Heart left ventricle (tissue), 16 donors: ENCODE data around the gene TNS4. TPM values are rescaled to one million over a fixed set of nuclear protein-coding genes. Genes with fewer than 3 reads are reported as not detected.

Source experiments
- ATAC-seq, 4 donors: fragments of 200-7000 bp; cut with Tn5 transposase; one replicate each; pipeline ENCODE4 v1.9.1; 2020 to 2022; ENCODE audit warnings: moderate library complexity in 4 of 4, mild to moderate bottlenecking in 3 of 4, moderate number of reproducible peaks in 1 of 4
- DNase-seq, 5 donors: peaks; one replicate each; pipeline ENCODE4 v3.0.0-alpha.2; 2020
- H3K27ac ChIP-seq, 12 donors: fragments of 200-600 bp; sonication (generic) in 4 of 12; one replicate each; pipeline versions ENCODE4 v1.5.0 to v1.8.0; 2016 to 2022; ENCODE audit warnings: mild to moderate bottlenecking in 2 of 12
- H3K27me3 ChIP-seq, 9 donors: fragments of 200-600 bp; sonication (generic) in 2 of 9; one replicate each; pipeline versions ENCODE4 v1.5.1 to v1.8.0; 2016 to 2022; ENCODE audit warnings: mild to moderate bottlenecking in 3 of 9
- H3K36me3 ChIP-seq, 9 donors: fragments of 200-600 bp; sonication (generic) in 2 of 9; one replicate each; pipeline versions ENCODE4 v1.5.0 to v1.8.0; 2018 to 2022; ENCODE audit warnings: mild to moderate bottlenecking in 2 of 9
- H3K4me1 ChIP-seq, 12 donors: fragments of 200-600 bp; sonication (generic) in 4 of 12; one replicate each; pipeline versions ENCODE4 v1.5.0 to v1.8.0; 2016 to 2022; ENCODE audit warnings: mild to moderate bottlenecking in 3 of 12
- H3K4me3 ChIP-seq, 12 donors: fragments of 200-600 bp; sonication (generic) in 4 of 12; one replicate each; pipeline versions ENCODE4 v1.5.0 to v1.8.0; 2017 to 2022; ENCODE audit warnings: mild to moderate bottlenecking in 9 of 12, moderate library complexity in 4 of 12
- H3K9me3 ChIP-seq, 12 donors: fragments of 200-600 bp; sonication (generic) in 4 of 12; one replicate each; pipeline versions ENCODE4 v1.5.0 to v1.8.0; 2016 to 2022; ENCODE audit warnings: mild to moderate bottlenecking in 1 of 12
- POLR2A ChIP-seq, 2 donors: fragments of 450-650 bp; IDR thresholded peaks; one replicate each; pipeline ENCODE4 v1.6.1; 2017; ENCODE audit warnings: antibody characterized with exemption in 2 of 2, mild to moderate bottlenecking in 2 of 2, moderate library complexity in 2 of 2
- WGBS, 4 donors: extraction: QIAGEN DNeasy Blood & Tissue Kit in 2 of 4; methylation state at CpG; one replicate each; pipeline versions ENCODE4 v1.1.5 to v1.1.7; 2013 to 2018; 5-methylcytosine and 5-hydroxymethylcytosine counted together
- intact Hi-C, 10 donors: fragments of 100-400 bp; cut with DNase I; formaldehyde crosslinking; loops; one replicate each; pipeline versions ENCODE4 v1.11.1 to v1.14.2; 2022
- polyA plus RNA-seq, 2 donors: library from polyadenylated mRNA; stranded (reverse); fragments of 200-250 nt; gene quantifications; one replicate each; pipeline ENCODE4 v1.2.3, GENCODE V29; 2013
- total RNA-seq, 9 donors: library from RNA; depleted of rRNA in 2 of 9; stranded (reverse); fragments of >200 nt in 2 of 9; fragmentation: NEBNext Ultra II Directional in 3 of 9; extraction: Animal tissue kit (Norgen Biotek cat#: 25700) in 3 of 9; gene quantifications; one replicate each; pipeline versions ENCODE4 v1.1.0 to v1.2.4, GENCODE V29; 2016 to 2023
- TF ChIP-seq, protein P1 (sequence below), 12 donors: fragments of 200-600 bp; sonication (generic) in 4 of 12; IDR thresholded peaks; one replicate each; pipeline versions ENCODE4 v1.5.0 to v1.8.0; 2018 to 2022; ENCODE audit warnings: antibody characterized with exemption in 12 of 12, mild to moderate bottlenecking in 5 of 12
- donor health status: ischemic (EF 13 %, LVEDD 7.1; RV severe dilation, severe dysfunction).
- donor health status: healthy with polysubstance abuse.
- donor health status: DM: no; HTN: yes; CAD: no.
- donor health status: DM: no; HTN: no; CAD: no.
- donor health status: ischemic (EF 25% LVEDD 6.9; RV normal size, moderate dysfunction).
- donor health status: ischemic (EF 25% LVEDD 5.7; RV mildly dilated, moderate dysfunction).
- donor health status: healthy.
- donor health status: DM: yes; HTN: yes; CAD: no.
- donor health status: ischemic (EF 35%, LVEDD 5.7; RV mildly dilated, moderate dysfunction).
- donor health status: nonischemic (EF 11% LVEDD 7.7; RV severe dilation, severe dysfunction).
- donor health status: DM: yes; HTN: yes; CAD: no.
- donor health status: PGD.
- donor health status: ischemic (EF 29% LVEDD 5.4; RV normal size, mild dysfunction).
- donor health status: nonischemic (EF 23%, LVEDD 6.1; RV moderate dilation, normal function).

TNS4 gene
- total and polyA plus RNA-seq, 11 donors, result 0.16 to 0.91 TPM; not detected in 9

DNA sequence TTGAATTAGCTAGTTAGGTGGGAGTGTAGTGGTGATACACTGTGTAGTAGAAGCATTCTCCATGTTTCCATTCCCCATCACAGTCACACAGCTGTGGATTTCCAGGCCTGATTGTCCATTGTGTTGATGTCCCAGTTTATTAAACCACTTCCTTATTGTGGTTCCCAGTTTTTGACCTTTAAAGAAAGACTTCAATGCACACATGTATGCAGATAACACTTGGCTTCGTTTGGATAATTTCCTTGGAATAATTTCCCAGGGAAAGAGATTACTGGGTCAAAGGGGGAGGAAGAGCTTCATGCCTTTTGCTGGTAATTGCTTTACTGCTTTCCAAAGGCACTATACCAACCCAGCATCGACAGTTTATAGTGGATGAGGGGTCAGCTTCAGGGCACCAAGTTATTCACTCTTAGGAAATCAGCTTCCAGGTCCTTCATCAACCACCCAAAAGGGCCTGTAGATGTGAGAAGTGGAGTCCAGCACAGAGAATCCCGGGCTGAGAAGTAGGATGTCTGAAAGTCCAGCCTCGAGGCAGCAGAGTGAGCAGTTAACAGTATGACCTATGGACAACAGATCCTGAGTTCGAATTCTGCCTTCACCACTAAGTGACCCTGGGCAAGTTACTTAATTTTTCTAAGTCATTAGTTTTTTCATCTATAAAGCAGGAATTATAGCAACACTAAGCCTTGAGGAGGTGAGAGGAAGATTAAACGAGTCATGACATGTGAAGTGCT is 31.3 kb upstream of the TNS4 start:
- H3K9me3 ChIP-seq, result no peaks in the 10 kb centered on the region
- H3K27me3 ChIP-seq, result no peaks in the 10 kb centered on the region
- WGBS, 4 donors, result 44 to 57% (median 49%) methylated on average over 6 of the region's 6 CpGs
- no peaks in the 10 kb centered on the region for H3K36me3 ChIP-seq
- intact Hi-C loops, result loop anchor here (1.0 to 10.0 kb wide), 19 partner anchors 28 to 228 kb away; partner anchors contain the start of genes IGFBP4 (in 7 of the 10), RARA (in 5 of the 10) and GJD3 (in 2 of the 10)
- DNase-seq, result no peak
- TF ChIP-seq, protein P1, sequence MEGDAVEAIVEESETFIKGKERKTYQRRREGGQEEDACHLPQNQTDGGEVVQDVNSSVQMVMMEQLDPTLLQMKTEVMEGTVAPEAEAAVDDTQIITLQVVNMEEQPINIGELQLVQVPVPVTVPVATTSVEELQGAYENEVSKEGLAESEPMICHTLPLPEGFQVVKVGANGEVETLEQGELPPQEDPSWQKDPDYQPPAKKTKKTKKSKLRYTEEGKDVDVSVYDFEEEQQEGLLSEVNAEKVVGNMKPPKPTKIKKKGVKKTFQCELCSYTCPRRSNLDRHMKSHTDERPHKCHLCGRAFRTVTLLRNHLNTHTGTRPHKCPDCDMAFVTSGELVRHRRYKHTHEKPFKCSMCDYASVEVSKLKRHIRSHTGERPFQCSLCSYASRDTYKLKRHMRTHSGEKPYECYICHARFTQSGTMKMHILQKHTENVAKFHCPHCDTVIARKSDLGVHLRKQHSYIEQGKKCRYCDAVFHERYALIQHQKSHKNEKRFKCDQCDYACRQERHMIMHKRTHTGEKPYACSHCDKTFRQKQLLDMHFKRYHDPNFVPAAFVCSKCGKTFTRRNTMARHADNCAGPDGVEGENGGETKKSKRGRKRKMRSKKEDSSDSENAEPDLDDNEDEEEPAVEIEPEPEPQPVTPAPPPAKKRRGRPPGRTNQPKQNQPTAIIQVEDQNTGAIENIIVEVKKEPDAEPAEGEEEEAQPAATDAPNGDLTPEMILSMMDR (IDR thresholded peaks at IDR 0.05), result no peak
- TF ChIP-seq POLR2A (IDR thresholded peaks at IDR 0.05), result no peak
- peak overlapping the region; percentile 22 to 84 (median 69) for H3K27ac ChIP-seq
- peak; percentile 17 to 51 (median 21) for ATAC-seq
- peaks cover 11 to 58% (median 38%) of the 10 kb centered on the region in 12 donors for H3K4me1 ChIP-seq
- no peak overlapping the region for H3K4me3 ChIP-seq

DNA sequence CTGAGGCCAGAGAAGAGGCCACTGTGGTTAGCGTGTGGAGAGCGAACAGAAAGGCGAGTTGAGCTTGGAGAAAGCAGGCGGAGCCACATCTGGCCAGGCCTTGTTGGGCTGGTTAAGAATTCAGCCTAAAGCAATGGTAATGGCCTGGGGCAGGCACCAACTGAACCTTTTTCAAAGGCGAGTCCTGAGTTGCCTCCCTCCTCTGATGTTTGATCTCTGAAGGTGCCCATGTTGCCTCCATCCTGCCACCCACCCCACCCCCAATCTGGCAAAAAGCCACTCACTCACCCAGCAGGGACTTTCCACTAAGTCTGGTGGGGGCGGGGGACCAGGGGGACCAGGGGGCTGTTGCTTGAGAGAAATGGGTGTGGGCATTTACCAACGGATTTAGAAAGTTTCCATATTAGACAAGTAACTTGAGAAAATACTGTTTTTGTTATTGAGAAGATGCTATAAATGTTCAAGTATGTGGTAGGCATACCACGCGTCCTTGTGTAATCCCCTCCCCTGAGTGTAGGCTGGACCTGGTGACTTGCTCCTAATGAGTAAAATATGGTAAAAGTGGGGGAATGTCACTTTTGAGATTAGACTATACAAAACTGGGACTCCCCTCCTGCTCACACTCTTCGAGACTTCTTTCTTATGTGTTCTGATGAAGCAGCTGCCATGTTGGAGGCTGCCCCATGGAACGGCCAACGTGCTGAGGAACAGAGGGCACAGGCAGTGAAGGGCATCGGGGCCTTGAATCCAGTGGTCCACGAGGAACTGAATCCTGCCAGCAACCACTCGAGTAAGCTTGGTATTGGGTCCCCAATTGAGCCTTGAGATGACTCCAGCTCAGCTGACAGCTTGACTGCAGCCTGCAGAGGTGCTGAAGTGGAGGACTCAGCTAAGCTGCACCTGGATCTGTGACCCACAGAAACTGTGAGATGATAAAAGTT is 29.9 kb upstream of the TNS4 start:
- H3K4me1 ChIP-seq, result peaks cover 0 to 48% (median 26%) of the 10 kb centered on the region in 12 donors
- DNase-seq (peak in 1 of 5 donors; percentile 19), ATAC-seq (no peak)
- intact Hi-C loops, result loop anchor here in 8 of 10 donors (2.0 to 10.0 kb wide), 10 partner anchors 49 to 227 kb away; partner anchors contain the start of genes RARA (in 5 of the 8), GJD3 (in 2 of the 8) and IGFBP4 (in 2 of the 8)
- no peak overlapping the region for H3K4me3 ChIP-seq
- no peaks in the 10 kb centered on the region for H3K9me3 ChIP-seq
- no peaks in the 10 kb centered on the region for H3K27me3 ChIP-seq
- H3K36me3 ChIP-seq, result no peaks in the 10 kb centered on the region
- peak overlapping the region in 6 of 12 donors; percentile 22 to 84 (median 75) for H3K27ac ChIP-seq
- TF ChIP-seq, protein P1 (IDR thresholded peaks at IDR 0.05), result no peak
- no peak for TF ChIP-seq POLR2A (IDR thresholded peaks at IDR 0.05)
- 95 to 97% (median 95%) methylated on average over 15 of the region's 15 CpGs for WGBS, 4 donors

DNA sequence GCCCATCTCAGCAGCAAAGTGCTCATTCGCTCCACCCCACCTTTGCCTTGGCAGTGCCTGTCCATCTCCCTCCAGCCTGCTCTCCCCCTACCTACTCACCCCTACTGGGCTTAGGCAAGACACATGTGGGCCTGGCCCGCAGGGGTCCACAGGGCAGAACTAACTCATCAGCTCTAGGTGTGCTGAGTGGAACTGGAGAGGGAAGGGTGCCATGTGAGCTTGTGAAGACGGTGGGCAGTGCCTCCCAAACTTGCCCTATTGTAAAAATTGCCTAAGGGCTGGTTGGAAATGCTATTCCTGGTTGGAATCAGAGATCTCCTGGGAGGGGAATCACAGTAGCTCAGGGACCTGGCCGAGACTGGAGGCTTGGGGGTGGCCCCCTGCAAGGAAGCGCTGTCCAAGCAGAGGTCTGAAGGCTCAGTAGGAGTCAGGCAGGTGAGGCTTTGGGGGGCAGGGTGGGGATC is 29.1 kb upstream of the TNS4 start:
- TF ChIP-seq, protein P1 (IDR thresholded peaks at IDR 0.05), result no peak
- TF ChIP-seq POLR2A (IDR thresholded peaks at IDR 0.05), result no peak
- peak in 1 of 5 donors; percentile 9 for DNase-seq
- H3K27ac ChIP-seq, result no peak overlapping the region
- peaks cover 0 to 6% (median under 1%) of the 10 kb centered on the region in 12 donors for H3K9me3 ChIP-seq
- 97 to 98% (median 98%) methylated on average over 5 of the region's 5 CpGs for WGBS, 4 donors
- peaks cover 0 to 41% (median 19%) of the 10 kb centered on the region in 12 donors for H3K4me1 ChIP-seq
- intact Hi-C loops, result loop anchor here in 8 of 10 donors (2.0 to 10.0 kb wide), 10 partner anchors 48 to 226 kb away; partner anchors contain the start of genes RARA (in 5 of the 8), GJD3 (in 2 of the 8) and IGFBP4 (in 2 of the 8)
- ATAC-seq, result no peak
- no peaks in the 10 kb centered on the region for H3K27me3 ChIP-seq
- H3K4me3 ChIP-seq, result no peak overlapping the region
- H3K36me3 ChIP-seq, result no peaks in the 10 kb centered on the region
